A549 (cell line): ENCODE measurements around the gene NRSN2.

Source experiments
- BHLHE40 ChIP-seq: IDR thresholded peaks from 2 replicates; pipeline ENCODE4 v1.6.1; 2012; ENCODE audit warnings: low read depth, low read length, inconsistent platforms
- RAD21 ChIP-seq, 2 experiments: fragments of >200 bp in 1 of 2; sonication (Bioruptor Twin) in 1 of 2; formaldehyde crosslinking in 1 of 2; IDR thresholded peaks in 1 of 2; conservative IDR thresholded peaks in 1 of 2; 2 replicates in 1 of 2; 3 replicates in 1 of 2; pipeline ENCODE4 v1.6.1; 2012 to 2018; ENCODE audit warnings: inconsistent platforms in 1 of 2
- TF ChIP-seq, protein P1 (sequence below): fragments of >200 bp; sonication (Bioruptor Twin); formaldehyde crosslinking; IDR thresholded peaks from 3 replicates; pipeline ENCODE4 v1.5.1; 2016

DNA sequence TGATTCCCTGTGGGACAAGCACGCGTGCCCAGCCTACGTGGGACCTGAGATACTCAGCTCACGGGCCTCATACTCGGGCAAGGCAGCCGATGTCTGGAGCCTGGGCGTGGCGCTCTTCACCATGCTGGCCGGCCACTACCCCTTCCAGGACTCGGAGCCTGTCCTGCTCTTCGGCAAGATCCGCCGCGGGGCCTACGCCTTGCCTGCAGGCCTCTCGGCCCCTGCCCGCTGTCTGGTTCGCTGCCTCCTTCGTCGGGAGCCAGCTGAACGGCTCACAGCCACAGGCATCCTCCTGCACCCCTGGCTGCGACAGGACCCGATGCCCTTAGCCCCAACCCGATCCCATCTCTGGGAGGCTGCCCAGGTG, 49.3 kb downstream of the NRSN2 start:
- TF ChIP-seq RAD21 (conservative IDR thresholded peaks at IDR 0.05 in 1 of 2, IDR thresholded peaks at IDR 0.05 in 1 of 2) (no peak), BHLHE40 (no peak)
- TF ChIP-seq, protein P1, sequence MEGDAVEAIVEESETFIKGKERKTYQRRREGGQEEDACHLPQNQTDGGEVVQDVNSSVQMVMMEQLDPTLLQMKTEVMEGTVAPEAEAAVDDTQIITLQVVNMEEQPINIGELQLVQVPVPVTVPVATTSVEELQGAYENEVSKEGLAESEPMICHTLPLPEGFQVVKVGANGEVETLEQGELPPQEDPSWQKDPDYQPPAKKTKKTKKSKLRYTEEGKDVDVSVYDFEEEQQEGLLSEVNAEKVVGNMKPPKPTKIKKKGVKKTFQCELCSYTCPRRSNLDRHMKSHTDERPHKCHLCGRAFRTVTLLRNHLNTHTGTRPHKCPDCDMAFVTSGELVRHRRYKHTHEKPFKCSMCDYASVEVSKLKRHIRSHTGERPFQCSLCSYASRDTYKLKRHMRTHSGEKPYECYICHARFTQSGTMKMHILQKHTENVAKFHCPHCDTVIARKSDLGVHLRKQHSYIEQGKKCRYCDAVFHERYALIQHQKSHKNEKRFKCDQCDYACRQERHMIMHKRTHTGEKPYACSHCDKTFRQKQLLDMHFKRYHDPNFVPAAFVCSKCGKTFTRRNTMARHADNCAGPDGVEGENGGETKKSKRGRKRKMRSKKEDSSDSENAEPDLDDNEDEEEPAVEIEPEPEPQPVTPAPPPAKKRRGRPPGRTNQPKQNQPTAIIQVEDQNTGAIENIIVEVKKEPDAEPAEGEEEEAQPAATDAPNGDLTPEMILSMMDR, result no peak
